AG10803 (cell line): Measurements from ENCODE around the gene AFF3.

Source experiments
- DNase-seq: peaks from one replicate; pipeline ENCODE4 v3.0.0; 2010; ENCODE audit warnings: low read depth
- H3K4me3 ChIP-seq: 2 replicates; pipeline ENCODE4 v1.5.1; 2011; ENCODE audit warnings: mild to moderate bottlenecking, low read length, control low read depth
- CTCF ChIP-seq: conservative IDR thresholded peaks from 2 replicates; pipeline ENCODE4 v1.5.1; 2011; ENCODE audit warnings: mild to moderate bottlenecking, low read length, control low read depth, inconsistent platforms

The AFF3 gene

GRCh38 chr2:99984799-99985515, 157.4 kb downstream of the AFF3 start:
- peak; percentile 89 for DNase-seq
- no peak for TF ChIP-seq CTCF
- no peak overlapping the region for H3K4me3 ChIP-seq

- no peak for TF ChIP-seq CTCF
- H3K4me3 ChIP-seq, result no peak overlapping the region
- DNase-seq, result no peak
These were observed 159.6 kb downstream of the AFF3 start for GRCh38 chr2:99982744-99983143.

GRCh38 chr2:99981840-99982239, 160.6 kb downstream of the AFF3 start:
- DNase-seq, result no peak
- H3K4me3 ChIP-seq, result no peak overlapping the region
- TF ChIP-seq CTCF, result no peak

GRCh38 chr2:99980176-99980575, 162.2 kb downstream of the AFF3 start:
- H3K4me3 ChIP-seq, result no peak overlapping the region
- TF ChIP-seq CTCF, result no peak
- DNase-seq, result no peak

- no peak overlapping the region for H3K4me3 ChIP-seq
- TF ChIP-seq CTCF, result no peak
- no peak for DNase-seq
These were observed 164.4 kb downstream of the AFF3 start for GRCh38 chr2:99977966-99978365.

GRCh38 chr2:99975386-99975785, 167.0 kb downstream of the AFF3 start:
- TF ChIP-seq CTCF, result no peak
- H3K4me3 ChIP-seq, result no peak overlapping the region
- peak; percentile 31 for DNase-seq

- TF ChIP-seq CTCF, result no peak
- no peak for DNase-seq
- H3K4me3 ChIP-seq, result no peak overlapping the region
These were observed 167.6 kb downstream of the AFF3 start for GRCh38 chr2:99974682-99975375.
